ENCODE results near the gene C1orf53.

DNA sequence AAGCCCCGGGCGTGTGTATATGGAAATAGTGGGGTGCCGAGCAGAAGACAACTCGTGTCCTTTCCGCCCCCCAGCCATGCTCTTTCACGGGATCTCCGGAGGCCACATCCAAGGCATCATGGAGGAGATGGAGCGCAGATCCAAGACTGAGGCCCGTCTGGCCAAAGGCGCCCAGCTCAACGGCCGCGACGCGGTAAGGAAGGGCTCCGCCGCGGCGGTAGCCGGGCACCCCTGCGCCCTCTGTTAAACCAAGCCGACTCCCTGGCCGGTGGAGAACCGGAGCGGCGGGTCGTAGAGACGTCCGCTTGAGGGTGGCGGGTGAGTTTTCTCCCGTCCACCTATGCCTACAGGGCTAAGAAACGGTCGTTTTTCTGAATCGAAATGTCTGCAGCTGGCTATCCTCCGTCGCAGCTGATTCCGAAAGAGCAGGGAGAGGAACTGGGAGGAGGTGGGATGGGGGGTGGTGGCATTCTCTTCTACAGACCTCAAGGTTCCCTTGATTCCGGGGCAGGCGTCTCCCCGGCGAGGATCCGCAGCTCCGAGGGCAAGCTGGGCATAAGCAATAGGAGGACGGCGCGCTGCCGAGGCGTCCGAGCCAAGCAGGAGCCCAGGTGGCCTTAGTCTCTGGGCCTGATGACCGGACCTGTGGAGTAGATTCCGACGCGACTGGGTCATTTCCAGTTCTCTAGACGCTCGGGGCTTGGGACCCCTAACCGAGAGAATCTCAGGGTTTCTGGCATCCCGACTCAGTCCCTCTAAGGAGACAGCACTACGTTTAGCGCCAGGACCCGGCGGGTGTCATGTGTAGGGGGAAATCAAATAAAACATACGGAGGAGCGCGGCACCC, 15.6 kb downstream of the C1orf53 start:
- no peak for TF ChIP-seq POLR2A (IDR thresholded peaks at IDR 0.05)
- TF ChIP-seq, protein P1, sequence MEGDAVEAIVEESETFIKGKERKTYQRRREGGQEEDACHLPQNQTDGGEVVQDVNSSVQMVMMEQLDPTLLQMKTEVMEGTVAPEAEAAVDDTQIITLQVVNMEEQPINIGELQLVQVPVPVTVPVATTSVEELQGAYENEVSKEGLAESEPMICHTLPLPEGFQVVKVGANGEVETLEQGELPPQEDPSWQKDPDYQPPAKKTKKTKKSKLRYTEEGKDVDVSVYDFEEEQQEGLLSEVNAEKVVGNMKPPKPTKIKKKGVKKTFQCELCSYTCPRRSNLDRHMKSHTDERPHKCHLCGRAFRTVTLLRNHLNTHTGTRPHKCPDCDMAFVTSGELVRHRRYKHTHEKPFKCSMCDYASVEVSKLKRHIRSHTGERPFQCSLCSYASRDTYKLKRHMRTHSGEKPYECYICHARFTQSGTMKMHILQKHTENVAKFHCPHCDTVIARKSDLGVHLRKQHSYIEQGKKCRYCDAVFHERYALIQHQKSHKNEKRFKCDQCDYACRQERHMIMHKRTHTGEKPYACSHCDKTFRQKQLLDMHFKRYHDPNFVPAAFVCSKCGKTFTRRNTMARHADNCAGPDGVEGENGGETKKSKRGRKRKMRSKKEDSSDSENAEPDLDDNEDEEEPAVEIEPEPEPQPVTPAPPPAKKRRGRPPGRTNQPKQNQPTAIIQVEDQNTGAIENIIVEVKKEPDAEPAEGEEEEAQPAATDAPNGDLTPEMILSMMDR (IDR thresholded peaks at IDR 0.05) = no peak

Measured in uterus (tissue), 2 donors.